NOMO-1 treated with dmso at 0.1 percent for 144 hours (cell line): ENCODE data around the gene RACK1.

Experiments used
- DNase-seq: peaks from one replicate; lab custom pipeline; 2025; ENCODE audit not compliant: unreplicated experiment; lab: John Stamatoyannopoulos, UW

Gene RACK1

DNA sequence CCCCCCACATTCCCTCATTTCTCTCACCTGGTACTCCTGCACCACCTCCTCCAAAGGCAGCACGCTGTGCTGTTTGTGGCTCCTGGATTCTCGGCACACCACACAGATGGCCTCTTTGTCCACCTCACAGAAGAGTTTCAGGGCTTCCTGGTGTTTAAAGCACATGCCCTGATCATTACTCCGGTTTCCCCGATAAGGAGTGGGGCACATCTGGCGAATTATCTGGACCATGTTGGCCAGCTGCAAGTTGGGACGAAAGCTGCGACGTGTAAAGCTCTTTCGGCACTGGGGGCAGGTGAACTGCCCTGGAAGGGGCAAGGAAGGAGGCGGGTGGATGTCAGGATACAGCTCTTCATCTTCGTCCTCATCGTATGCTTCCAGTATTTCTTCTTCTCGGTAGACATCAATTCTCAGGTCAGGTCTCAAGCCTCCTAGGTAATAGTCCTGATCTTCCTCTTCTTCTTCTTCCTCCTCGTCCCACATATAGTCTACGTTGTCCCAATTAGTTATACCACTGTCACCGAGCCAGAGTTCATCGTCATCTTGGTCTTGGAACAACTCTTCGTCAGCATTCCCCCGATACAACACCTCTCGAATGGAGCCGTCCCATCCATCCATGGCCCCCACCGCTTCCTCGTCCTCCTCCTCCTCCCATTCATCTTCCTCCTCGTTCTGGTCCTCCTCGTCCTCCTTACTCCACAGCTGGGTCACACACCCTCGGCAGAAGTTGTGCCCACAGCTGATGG lies 16.4 kb upstream of the RACK1 start:
- no peak for DNase-seq

DNA sequence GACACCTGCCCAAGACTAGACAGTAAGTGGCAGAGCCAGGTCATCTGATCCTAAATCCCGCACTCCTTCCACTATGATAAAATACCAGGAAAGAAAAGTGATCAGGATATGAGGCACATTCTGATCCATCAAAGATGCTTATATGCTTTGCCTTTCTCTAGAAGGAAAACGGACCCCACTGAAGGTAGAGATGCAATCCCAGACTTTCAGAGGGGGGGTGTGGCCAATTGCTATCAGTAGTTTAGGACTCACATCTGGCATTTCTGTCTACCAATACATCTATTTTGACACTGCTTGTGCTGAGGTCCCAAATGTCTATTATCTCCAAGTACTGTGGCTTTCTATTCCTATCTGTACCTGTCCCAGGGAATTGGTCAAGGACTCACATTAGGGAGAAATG lies 15.6 kb upstream of the RACK1 start:
- DNase-seq, result no peak

DNA sequence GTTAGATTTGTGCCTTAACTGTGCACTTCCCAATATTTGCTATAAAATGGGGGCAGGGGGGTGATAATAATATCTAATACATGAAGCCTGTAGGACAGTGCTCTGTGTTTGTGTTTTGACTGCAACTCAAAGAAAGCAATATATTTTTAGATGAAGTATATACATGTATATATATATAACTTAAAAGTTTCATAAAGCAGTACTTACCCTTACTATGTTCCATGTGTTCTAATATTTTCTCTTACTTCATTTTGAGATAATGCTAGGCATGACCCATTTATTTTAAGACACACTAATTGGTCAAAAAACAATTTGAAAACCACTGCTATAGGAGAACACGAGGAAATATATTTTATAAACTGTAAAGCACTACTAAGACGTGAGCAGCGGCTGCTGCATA lies 14.9 kb upstream of the RACK1 start:
- no peak for DNase-seq

DNA sequence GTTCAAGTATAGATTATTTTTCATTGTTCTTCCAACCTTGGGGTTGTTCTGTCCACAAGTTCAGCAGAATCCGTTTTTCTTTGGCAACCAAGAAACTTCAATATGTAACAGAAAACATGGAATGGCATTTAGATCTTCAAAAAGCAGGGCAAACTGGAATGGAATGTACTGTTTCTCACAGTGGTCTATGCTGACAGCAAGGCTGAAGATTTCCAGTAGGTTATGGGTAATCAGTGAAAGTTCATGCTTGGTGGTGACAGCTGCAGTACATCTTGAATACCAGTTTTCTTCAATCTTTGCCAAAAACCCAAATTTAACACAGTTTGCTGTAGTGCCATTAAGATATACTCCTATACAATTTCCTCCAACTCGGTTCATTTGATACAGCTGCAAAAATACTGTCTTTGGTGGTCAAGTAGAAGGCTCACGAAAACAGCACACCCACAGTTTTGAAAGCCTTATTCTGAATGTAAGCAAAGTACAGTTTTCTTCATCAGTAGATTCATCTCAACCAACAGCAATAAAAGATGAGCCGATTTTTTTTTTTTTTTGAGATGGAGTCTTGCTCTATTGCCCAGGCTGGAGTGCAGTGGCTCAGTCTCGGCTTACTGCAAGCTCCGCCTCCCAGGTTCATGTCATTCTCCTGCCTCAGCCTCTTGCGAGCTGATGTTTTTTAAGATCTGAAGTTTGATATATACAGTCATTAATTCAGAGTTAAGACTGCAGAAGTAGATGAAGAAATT lies 12.3 kb upstream of the RACK1 start:
- no peak for DNase-seq

DNA sequence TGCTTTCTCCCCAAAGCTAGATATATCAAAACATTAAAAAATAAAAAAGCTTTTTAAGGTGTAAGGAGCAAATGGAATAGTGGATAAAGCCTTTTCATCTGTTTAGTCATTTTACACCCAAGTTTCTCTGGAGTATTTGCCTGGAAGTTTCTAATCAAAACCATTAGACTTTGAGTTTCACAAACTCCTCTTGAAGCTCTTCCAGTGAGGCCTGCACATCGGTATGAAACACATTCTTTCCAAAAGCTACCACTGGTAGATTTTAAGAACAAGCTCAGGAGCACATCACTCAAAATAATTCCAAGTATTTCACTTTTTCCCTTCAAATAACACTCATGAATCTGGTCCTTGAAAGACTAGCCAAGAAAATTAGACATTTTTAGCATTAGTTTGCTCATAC lies 11.6 kb upstream of the RACK1 start:
- no peak for DNase-seq

DNA sequence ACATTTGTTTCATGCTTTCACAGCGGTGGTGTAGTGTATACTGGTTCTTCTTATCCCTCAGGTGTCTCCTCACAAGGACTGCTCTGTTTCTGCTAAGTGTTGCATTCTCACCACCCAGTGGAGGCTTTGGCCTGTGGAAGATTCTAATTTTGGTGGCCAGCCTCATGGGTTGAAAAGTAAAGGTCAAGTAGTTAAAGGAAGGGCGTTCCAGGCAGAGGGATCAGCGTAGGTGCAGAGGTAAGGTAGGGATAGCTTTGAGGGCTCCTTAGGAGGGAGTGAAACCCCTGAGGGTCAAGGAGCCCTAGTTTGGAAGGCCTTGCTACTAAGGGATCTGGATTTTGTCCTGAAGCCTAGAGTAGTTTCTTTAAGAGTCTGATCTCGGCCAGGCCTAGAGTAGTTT lies 4.6 kb upstream of the RACK1 start:
- no peak for DNase-seq

DNA sequence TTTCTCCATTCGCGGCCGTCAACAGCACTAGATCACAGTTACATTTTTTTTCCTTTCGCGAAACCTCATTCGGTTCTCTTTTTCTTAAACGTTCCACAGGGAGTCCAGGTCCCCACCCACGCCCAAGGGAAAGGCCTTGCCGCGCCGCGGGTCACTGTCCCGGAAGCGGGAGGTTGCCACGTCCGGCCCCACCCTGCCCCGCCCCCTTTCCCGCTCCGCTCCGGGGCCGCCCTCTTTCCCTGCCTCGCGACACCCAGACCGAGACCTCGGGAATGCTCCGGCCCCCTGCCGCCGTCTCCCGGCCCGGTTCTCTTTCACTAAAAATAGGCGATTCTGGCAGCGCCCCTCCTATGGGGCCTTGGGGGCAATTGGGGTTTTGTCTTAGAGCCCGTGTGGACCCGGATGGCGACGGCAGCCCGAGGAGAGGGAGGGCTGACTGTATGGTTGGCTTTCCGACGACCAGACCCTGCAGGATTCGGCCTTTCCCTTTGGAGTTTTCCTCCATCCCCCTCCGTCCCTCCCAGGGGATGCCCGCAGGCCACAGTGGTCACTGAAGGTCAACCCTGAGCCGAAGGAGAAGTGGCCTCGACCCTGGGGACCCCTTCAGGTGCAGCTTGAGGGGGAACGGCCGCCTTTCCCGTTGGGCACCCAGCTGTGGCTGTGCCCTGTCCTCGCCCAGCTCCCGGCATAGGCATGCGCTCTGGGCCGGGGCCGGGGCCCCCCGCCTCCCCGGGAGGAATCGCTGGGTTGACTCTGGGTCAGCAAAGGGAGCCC lies 2.8 kb upstream of the RACK1 start:
- no peak for DNase-seq

DNA sequence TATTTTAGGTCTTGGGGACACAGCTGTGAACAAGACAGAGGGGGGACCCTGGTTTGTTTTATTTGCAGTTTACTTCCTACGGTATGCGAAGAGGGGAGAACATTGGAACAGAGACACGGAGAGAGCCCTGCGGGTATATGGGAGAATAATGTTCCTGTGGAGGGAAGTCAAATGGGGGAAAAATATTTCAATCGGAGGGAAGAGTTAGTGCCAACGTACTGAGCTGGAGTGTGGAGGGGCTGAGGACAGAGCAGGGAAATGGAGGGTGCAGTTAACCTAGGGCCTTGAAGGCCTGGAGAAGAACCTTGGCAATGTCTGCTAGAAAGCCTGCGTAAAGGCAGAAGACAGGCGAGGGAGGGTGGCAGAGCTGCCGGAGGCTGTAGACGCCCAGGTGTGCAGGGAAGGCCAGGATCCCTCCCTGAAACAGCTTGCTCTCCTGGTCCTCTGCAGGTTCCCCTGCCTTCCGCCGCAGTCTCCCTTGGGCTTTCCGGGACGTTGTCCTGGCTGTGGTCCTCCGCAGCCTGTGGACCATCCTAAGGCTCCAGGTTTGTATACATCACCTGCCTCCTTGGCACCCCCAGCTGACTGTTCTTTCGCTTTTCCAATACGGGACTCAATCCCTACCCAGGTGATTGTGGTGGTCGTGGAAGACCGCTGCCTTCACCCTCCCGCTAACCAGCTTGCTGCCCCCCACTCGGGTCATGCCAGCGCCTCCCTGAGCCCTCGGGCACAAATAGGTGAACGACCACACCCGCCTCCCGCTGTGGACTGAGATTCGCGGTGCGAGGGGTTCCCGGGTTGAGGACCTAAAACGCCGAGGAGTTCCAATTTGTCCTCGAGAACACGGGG lies 1.9 kb upstream of the RACK1 start:
- DNase-seq, result no peak

DNA sequence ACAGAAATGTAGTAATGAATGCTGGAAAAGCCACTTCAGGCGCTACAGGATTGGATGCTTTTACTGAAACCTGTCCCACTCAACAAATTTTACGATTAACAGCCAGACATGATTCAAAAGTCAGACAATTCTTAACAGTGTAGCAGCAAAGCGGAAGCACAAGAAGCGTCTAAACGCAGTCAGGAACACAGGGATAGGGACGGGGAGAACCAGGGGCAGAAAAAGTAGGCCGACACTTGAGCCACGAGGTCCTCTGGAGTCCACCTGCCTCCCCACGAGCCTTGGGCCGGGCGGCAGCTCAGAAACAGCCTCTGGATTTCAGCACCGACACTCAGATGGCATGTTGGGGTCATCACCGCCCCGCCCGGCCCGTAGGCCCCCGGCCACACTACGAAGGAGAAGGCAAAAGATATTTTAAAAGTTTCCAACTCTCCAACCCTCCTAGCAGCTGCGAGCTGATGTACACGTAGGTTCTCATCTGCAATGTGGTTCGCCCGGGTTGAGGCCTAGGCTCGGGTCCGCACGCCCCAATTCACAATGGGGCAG lies 615 bp downstream of the RACK1 start:
- no peak for DNase-seq

DNA sequence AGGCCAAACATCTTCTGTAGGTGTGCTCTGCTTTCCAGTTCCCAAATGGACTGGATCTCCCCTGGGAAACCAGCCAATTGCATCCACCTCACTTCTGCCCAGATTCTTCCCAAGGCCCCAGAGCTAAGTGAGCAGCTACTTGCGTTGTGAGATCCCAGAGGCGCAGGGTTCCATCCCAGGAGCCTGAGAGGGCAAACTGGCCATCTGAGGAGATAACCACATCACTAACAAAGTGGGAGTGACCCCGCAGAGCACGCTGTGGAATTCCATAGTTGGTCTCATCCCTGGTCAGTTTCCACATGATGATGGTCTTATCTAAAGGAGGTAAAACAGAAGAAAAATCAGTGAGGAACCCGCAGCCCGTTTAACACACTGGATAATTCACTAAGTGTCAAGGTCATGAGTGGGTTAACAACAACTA lies 1.7 kb downstream of the RACK1 start:
- no peak for DNase-seq

DNA sequence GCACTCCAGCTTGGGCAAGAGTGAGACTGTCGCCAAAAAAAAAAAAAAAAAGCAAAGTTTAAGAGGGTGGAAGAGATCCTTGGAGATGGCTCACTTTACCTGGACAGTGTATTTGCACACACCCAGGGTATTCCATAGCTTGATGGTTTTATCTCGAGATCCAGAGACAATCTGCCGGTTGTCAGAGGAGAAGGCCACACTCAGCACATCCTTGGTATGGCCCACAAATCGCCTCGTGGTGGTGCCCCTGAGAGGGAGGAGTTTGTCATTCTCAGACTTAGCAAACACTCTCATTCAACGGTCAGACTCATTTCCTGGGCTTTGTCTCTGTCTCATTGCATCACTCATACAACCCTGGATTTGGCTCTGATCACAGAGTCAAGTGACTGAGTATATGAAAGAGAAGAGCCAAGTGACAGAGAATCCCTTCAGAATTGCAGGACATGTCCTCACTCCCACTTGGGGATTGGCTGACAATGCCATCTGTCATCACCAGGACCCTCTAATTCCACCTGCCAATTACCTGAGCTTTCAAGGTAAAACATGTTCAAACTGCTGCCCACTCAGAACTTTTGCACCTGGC lies 2.2 kb downstream of the RACK1 start:
- DNase-seq, result no peak

DNA sequence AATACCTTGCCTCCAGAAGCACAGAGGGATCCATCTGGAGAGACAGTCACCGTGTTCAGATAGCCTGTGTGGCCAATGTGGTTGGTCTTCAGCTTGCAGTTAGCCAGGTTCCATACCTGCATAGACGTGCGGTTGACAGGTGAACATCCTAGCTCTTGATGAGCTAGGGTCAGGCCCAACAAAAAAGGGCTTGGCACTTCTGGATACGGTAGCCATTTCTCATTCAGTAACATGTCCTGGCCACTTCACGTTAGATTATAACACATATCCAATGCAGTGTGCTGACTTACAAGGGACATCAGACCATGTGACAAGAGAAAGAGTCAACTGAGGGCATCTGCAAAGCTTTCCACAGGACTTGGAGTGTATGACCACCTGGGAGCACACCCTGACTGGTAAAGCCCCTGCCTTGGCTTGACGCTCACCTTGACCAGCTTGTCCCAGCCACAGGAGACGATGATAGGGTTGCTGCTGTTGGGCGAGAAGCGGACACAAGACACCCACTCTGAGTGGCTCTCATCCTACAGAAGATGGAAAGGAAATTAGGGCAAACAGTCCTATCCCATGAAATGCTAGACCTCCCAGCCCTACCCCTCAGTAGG lies 4.5 kb downstream of the RACK1 start:
- DNase-seq, result no peak

DNA sequence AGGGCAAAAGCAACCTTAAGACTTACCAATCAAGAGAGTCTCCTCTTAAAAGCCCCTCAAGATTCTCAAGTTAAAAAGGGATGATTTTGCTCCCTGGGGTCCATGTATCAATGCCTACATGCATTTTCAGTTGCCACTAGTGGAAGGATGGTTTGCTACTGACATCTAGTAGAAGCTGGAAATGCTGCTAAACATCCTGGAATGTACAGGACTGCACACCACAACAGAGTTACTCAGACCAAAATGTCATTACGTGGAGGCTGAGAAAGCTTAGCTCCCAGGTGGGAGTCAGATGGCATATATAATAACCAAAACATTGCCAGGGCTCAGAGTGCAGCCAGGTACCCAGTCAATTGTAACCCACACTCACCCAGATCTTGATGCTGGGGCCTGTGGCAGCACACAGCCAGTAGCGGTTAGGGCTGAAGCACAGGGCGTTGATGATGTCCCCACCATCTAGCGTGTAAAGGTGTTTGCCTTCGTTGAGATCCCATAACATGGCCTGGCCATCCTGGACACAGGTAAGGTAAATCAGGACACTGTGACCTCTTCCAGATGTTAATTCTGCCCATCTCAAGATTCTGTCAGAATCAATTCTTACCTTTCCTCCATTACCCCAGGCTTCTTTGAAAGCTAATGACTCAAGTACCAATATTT lies 5.8 kb downstream of the RACK1 start:
- no peak for DNase-seq

DNA sequence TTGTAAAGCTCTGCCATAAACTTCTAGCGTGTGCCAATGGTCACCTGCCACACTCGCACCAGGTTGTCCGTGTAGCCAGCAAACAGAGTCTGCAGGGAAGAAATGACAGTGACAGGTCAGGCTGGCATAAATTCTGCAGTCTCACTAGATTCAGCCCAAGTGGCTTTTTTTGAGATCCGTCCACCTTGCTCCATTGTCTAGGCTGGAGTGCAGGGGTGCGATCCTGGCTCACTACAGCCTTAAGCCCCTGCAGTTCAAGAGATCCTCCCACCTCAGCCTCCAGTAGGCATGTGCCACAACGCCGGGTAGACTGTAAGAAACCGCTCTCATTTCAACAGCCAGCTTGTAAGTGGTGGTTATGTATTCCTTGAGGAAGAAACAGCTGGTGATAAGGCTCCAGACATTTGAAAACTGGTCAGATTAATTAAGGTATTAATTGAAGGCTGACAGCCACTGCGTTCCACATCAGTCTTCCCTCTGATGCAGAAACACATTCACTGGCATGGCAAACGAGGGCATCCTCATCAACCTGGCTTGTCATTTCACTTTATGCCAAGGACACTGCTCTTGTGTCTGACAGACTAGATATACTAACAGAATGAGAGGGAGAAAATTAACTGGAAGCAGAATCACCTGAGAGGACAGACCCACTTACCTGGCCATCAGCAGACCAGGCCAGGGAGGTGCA lies 6.6 kb downstream of the RACK1 start:
- no peak for DNase-seq

DNA sequence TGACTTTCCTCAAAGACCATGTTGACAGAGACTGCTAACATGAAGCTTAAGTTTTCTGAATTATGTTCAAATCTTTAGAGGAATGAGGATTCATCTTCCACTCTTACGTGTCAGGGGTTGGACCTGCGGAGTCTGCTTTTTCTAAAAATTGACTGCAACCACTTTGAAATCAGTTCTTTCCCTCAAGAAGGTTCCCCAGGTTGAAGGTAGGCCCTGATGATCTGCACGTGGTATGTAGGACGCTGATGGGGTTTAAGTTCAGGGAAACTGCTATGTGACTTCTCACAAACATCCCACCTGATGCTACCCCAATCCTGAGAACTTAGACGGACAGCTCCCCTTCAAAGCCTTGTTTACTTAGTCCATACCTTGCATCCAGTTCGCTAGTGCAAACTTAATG lies 7.2 kb downstream of the RACK1 start:
- no peak for DNase-seq

DNA sequence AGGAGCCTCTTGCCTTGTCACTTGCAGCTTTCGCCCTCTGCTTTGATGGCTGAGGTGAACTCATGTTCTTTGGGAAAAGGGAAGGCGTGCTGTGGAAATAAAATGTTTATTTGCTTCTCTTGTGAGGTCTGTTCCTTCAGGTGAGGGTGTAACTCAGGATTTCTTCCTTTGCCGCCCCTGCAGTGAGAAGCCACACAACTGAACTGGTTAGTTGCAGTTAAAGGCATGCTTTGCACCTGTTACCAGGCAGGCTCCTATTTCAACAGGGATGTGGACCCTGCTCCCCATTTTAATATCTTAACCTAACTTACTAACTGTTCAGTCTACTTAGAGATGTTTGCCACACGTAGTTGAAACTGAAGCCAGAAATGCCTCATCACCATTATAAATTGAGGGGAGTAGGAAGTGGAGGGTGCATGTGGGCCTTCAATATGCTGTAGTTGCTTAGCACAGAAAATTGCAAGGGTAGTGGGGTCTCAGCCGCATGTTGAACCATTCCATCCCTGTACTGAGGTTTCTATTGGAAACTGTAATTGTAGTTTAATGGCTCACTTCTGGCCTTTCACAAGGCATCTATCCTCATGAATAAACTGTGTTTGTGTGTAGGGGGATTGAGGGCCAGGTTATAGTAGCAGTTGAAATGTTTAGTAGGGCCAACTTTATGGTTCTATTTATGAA lies 7.9 kb downstream of the RACK1 start:
- no peak for DNase-seq

DNA sequence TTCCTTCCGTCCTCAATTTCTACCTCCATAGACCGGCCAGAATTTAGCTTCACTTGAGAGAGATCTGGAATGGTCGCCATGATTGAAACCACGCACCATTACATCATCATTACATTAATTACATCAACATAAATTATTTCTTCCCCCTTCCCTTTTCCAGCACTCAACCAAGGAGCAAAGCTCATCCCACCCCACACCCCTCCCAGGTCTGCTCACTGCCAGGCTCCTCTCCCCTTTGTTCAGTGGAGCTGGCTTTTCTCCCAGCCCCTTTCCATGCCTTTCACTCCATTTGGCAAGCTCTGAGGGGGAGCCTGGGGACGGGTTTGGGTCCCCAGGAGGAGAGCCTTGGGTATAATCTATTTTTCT lies 8.4 kb downstream of the RACK1 start:
- no peak for DNase-seq
